GM12878 (cell line): Measurements from ENCODE around the gene ACYP2. TPM values are rescaled to one million over a fixed set of nuclear protein-coding genes. Genes with fewer than 3 reads are reported as not detected.

Source experiments
- ATAC-seq: fragments of 200-7000 bp; cut with Tn5 transposase; 3 replicates; pipeline ENCODE4 v1.9.1; 2020; ENCODE audit warnings: mild to moderate bottlenecking, moderate library complexity
- BruUV-seq: library from RNA; stranded (reverse); fragments of 400-500 nt; replicated peaks from 2 replicates; lab custom pipeline; 2021; lab: Mats Ljungman, UMichigan
- CTCF ChIA-PET: fragments of 300-600 bp; sonication (Branson Sonifier 250); formaldehyde crosslinking; extraction: SDS; loops from one replicate; lab custom pipeline; 2021; ENCODE audit warnings: inconsistent platforms; lab: Yijun Ruan, JAX
- POLR2A ChIA-PET: fragments of 350-600 bp; formaldehyde crosslinking; extraction: SDS; loops from one replicate; lab custom pipeline; 2021; ENCODE audit warnings: inconsistent platforms; lab: Charles Lee
- RAD21 ChIA-PET: fragments of 300-600 bp; sonication (Branson Sonifier 250); formaldehyde crosslinking; loops from one replicate; lab custom pipeline; 2023; ENCODE audit warnings: antibody characterized with exemption; ENCODE audit not compliant: unreplicated experiment; lab: Charles Lee
- SMC1A ChIA-PET: fragments of 300-600 bp; sonication (Branson Sonifier 250); formaldehyde crosslinking; loops from one replicate; lab custom pipeline; 2023; ENCODE audit not compliant: unreplicated experiment, uncharacterized antibody; lab: Charles Lee
- DNase-seq: peaks from one replicate; pipeline ENCODE4 v3.0.0-alpha.2; 2011; ENCODE audit warnings: low read depth, low spot score
- FAIRE-seq: peaks from 3 replicates; lab custom pipeline; 2011; peaks lifted over from hg19 to GRCh38; lab: Jason Lieb, UNC
- H2AFZ ChIP-seq: 2 replicates; pipeline ENCODE4 v1.6.0; 2011; ENCODE audit warnings: low read depth, low read length, control low read depth; ENCODE audit not compliant: control insufficient read depth
- H3K27ac ChIP-seq: 2 replicates; pipeline ENCODE4 v1.5.1; 2011; ENCODE audit warnings: control low read depth; ENCODE audit not compliant: control insufficient read depth, insufficient read depth
- H3K27me3 ChIP-seq, 2 experiments: replicated peaks in 1 of 2; 2 replicates each; pipeline versions ENCODE4 v1.6.0 to v1.6.1; 2011; ENCODE audit warnings: low read length in 1 of 2; ENCODE audit not compliant: control insufficient read depth in 2 of 2, insufficient read depth in 2 of 2
- H3K36me3 ChIP-seq, 2 experiments: 2 replicates each; pipeline ENCODE4 v1.5.1; 2011; ENCODE audit warnings: low read length in 1 of 2; ENCODE audit not compliant: control insufficient read depth in 2 of 2, insufficient read depth in 2 of 2
- H3K4me1 ChIP-seq: 2 replicates; pipeline ENCODE4 v1.6.1; 2011; ENCODE audit warnings: mild to moderate bottlenecking, low read length, moderate library complexity, mixed read lengths; ENCODE audit not compliant: control insufficient read depth, insufficient read depth
- H3K4me2 ChIP-seq: 2 replicates; pipeline ENCODE4 v1.6.0; 2011; ENCODE audit warnings: control low read depth; ENCODE audit not compliant: control insufficient read depth, insufficient read depth
- H3K4me3 ChIP-seq: fragments of 200-600 bp; sonication (generic); 2 replicates; pipeline ENCODE4 v1.5.1; 2016
- H3K79me2 ChIP-seq: 2 replicates; pipeline ENCODE4 v1.6.0; 2011; ENCODE audit warnings: low read length; ENCODE audit not compliant: control insufficient read depth, insufficient read depth
- H3K9ac ChIP-seq: 2 replicates; pipeline ENCODE4 v1.8.0; 2011; ENCODE audit warnings: low read length, control low read depth, mixed read lengths; ENCODE audit not compliant: control insufficient read depth, insufficient read depth
- H3K9me3 ChIP-seq: replicated peaks from 3 replicates; pipeline ENCODE4 v1.5.1; 2011; ENCODE audit warnings: mild to moderate bottlenecking, low read length; ENCODE audit not compliant: control insufficient read depth, insufficient read depth
- H4K20me1 ChIP-seq: 2 replicates; pipeline ENCODE4 v1.6.0; 2011; ENCODE audit not compliant: control insufficient read depth, insufficient read depth
- EED ChIP-seq: sonication (generic); IDR thresholded peaks from 2 replicates; pipeline ENCODE4 v1.6.1; 2016; ENCODE audit warnings: antibody characterized with exemption, low read depth
- HSF1 ChIP-seq: fragments of 150-350 bp; IDR thresholded peaks from 2 replicates; pipeline ENCODE4 v1.6.1; 2014; ENCODE audit warnings: mild to moderate bottlenecking, low read depth, low read length
- SREBF1 ChIP-seq: IDR thresholded peaks from 2 replicates; pipeline ENCODE4 v1.6.1; 2012; ENCODE audit warnings: mild to moderate bottlenecking, low read length
- SUPT20H ChIP-seq: IDR thresholded peaks from 2 replicates; pipeline ENCODE4 v1.6.1; 2011; ENCODE audit warnings: low read depth, mild to moderate bottlenecking, low read length, moderate library complexity, borderline replicate concordance; ENCODE audit not compliant: control insufficient read depth
- SUZ12 ChIP-seq: fragments of 200-600 bp; sonication (generic); IDR thresholded peaks from one replicate; pipeline ENCODE4 v1.6.1; 2018; ENCODE audit warnings: antibody characterized with exemption, mild to moderate bottlenecking; ENCODE audit not compliant: unreplicated experiment
- WGBS: methylation state at CpG from one replicate; pipeline ENCODE4 v1.1.6; 2016; ENCODE audit warnings: low lambda C conversion rate; ENCODE audit not compliant: insufficient replicate concordance, insufficient coverage; ENCODE audit errors: missing lambda C conversion rate; 5-methylcytosine and 5-hydroxymethylcytosine counted together
- in situ Hi-C: fragments of 300-500 bp; cut with MboI; formaldehyde crosslinking; loops from 9 replicates; pipeline ENCODE4 v1.14.3; 2018; ENCODE audit warnings: mixed read lengths
- intact Hi-C: fragments of 100-400 bp; cut with micrococcal nuclease; formaldehyde crosslinking; loops from one replicate; pipeline ENCODE4 v1.14.2; 2022; ENCODE audit not compliant: unreplicated experiment
- polyA plus RNA-seq, 11 experiments: library from polyadenylated mRNA; depleted of rRNA in 4 of 11; unstranded in 6 of 11; stranded (reverse) in 5 of 11; fragments of >200 nt; fragmentation: Nextera tagmentation in 4 of 11; fragmentation: Illumina TruSeq in 1 of 11; extraction: Ambion mirVana in 4 of 11; extraction: Trizol in 1 of 11; gene quantifications; 1 replicate in 1 of 11; 2 replicates in 10 of 11; pipeline versions ENCODE4 v1.2.1 to v1.2.3, GENCODE V29; 2011 to 2016; ENCODE audit warnings: inconsistent platforms in 2 of 11, missing spikeins in 2 of 11, low read depth in 1 of 11
- total RNA-seq, 4 experiments: library from RNA; depleted of rRNA in 3 of 4; stranded (reverse); fragments of >200 nt in 3 of 4; fragmentation: Illumina TruSeq in 1 of 4; extraction: Trizol in 1 of 4; gene quantifications; 2 replicates each; pipeline versions ENCODE4 v1.2.1 to v1.2.3, GENCODE V29; 2013 to 2021

Gene ACYP2
- total and polyA plus RNA-seq, 10 of the 15 experiments (the other 5 are each of a cell fraction or from before 2014, with no cell fraction given) = 4.2 to 16.3 (median 9.0) TPM

- Histone ChIP-seq H2AFZ (no peak overlapping the region), H3K36me3 (no peaks in the 10 kb centered on the region), H4K20me1 (no peaks in the 10 kb centered on the region), H3K4me1 (peaks cover 2% of the 10 kb centered on the region), H3K9ac (no peak overlapping the region), H3K27ac (no peak overlapping the region), H3K4me2 (no peak overlapping the region), H3K27me3 (peaks cover 0 to 6% of the 10 kb centered on the region in 2 experiments; a peak in 3 of 4 replicates), H3K79me2 (no peaks in the 10 kb centered on the region), H3K4me3 (no peak overlapping the region), H3K9me3 (no peaks in the 10 kb centered on the region; the same call in 2 of the 3 replicates)
- intact Hi-C loops (no loop called here), in situ Hi-C loops (no loop called here)
- ChIA-PET RAD21 (interaction anchor here (0.6 kb wide), 1 partner anchor 255 kb away, joined by 3 read pairs; no protein-coding TSS in a partner anchor), CTCF (interaction anchor here (0.5 kb wide), 1 partner anchor 861 kb away, joined by 3 read pairs; no protein-coding TSS in a partner anchor), SMC1A (no interaction called here), POLR2A (no interaction called here)
- FAIRE-seq = no peak
- no TSS peak for BruUV-seq
- TF ChIP-seq HSF1 (no peak), SREBF1 (no peak), SUZ12 (no peak), SUPT20H (no peak), EED (no peak)
- 6% methylated on average over 1 of the region's 1 CpG for WGBS
- no peak for DNase-seq
- no peak for ATAC-seq
Observed at GRCh38 chr2:54325148-54325547, 209.7 kb downstream of the ACYP2 start.
